Vagina (tissue), 2 donors: ENCODE results near the gene IP6K1.

Experiments used
- CTCF ChIP-seq, 3 experiments: fragments of 450-650 bp in 2 of 3; fragments of 200-600 bp in 1 of 3; sonication (generic) in 1 of 3; IDR thresholded peaks; one replicate each; pipeline ENCODE4 v1.5.1; 2017 to 2019; ENCODE audit warnings: antibody characterized with exemption in 3 of 3, mild to moderate bottlenecking in 2 of 3, moderate library complexity in 2 of 3
- POLR2A ChIP-seq, 2 donors: fragments of 450-650 bp; IDR thresholded peaks; one replicate each; pipeline ENCODE4 v1.6.1; 2017; ENCODE audit warnings: antibody characterized with exemption in 2 of 2, mild to moderate bottlenecking in 2 of 2, moderate library complexity in 2 of 2

DNA sequence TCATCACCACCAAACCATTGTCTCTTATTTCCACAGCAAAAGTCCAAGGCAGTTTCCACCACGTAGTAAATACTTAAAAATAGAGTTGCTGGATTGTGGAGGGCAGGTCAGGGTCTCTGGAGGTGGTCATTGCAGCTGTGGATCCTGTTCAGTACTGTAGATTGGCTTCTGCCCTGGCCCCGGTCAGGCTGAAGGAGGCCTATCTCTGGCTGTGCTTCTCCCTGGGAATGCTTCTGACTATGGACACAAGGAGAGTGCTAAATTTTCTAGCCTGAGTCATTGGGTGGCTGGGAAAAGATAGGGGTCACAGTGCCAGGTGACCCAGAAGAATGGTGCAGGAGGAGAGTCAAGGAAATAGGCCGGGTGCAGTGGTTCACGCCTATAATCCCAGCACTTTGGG lies 36.3 kb downstream of the IP6K1 start:
- TF ChIP-seq CTCF (IDR thresholded peaks at IDR 0.05) (no peak), POLR2A (IDR thresholded peaks at IDR 0.05) (no peak)
